GM12873 (cell line): ENCODE results near the gene SLC10A4.

Experiments
- CTCF ChIP-seq: IDR thresholded peaks from 2 replicates; pipeline ENCODE4 v1.5.1; 2012; ENCODE audit warnings: low read depth, mild to moderate bottlenecking, moderate library complexity, low read length, control low read depth; ENCODE audit not compliant: insufficient read depth; ENCODE audit errors: missing control alignments

Gene SLC10A4

GRCh38 chr4:48454591-48454990 lies 28.6 kb upstream of the SLC10A4 start:
- TF ChIP-seq CTCF, result no peak

GRCh38 chr4:48461000-48461399 lies 22.1 kb upstream of the SLC10A4 start:
- TF ChIP-seq CTCF, result no peak

- no peak for TF ChIP-seq CTCF
Observed at GRCh38 chr4:48462363-48462762, 20.8 kb upstream of the SLC10A4 start.

DNA sequence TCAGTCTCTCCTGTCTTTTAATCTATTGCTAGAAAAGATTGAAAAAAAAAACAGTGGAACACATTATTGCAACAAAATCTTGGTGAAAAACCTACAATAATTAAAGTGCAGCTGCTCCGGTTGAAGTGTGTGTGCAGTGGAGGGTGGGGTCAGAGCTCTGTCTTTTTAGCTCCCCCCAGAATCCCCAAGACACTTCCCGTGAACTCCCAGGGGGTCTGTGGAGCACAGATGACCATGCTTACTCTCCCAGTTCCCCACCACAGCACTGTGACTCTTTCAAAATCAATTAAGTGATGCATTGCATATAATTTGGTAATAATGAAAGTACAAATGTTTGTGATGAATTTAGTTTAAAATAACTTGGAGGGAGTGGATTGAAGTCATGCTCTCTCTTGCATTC lies 15.7 kb upstream of the SLC10A4 start:
- no peak for TF ChIP-seq CTCF

DNA sequence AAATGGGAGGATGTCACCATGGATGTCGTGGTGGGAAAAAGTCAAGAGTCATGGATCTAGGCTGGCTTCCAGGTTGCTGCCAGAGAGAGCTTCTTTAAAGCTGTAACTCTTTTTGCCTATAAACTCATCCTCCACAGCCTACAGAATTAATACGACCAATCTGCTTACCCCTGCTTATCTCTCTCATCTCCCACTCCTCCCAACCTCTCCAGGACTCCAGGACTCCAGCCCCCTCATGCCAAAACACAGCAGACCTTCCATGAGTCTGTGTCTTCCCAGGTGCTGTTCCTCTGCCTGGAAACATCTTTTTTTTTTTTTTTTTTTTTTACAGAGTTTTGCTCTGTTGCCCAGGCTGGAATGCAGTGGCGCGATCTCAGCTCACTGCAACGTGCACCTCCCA lies 15.3 kb upstream of the SLC10A4 start:
- no peak for TF ChIP-seq CTCF

- TF ChIP-seq CTCF, result no peak
Observed at GRCh38 chr4:48470137-48470536, 13.0 kb upstream of the SLC10A4 start.

DNA sequence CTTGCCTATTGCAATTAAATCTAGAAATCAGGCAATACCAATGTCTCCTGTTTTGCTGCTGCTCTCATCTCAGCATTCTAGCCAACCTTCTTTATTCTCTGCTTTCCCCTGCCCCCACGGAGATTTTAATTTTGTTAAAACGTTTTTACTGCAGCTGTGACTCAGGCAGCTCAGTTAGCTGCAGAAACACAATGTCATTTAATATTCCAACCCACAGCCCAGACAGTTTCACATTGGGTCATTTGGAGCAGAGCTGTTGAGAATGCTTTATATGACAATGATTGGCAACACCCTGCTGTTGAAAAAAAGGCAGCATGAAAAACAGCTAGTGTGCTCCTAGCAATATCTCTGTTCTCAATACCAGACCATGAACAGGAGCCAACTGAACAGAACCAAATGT lies 12.6 kb upstream of the SLC10A4 start:
- no peak for TF ChIP-seq CTCF

GRCh38 chr4:48472794-48473193 lies 10.3 kb upstream of the SLC10A4 start:
- no peak for TF ChIP-seq CTCF
